GM19035 (cell line): ENCODE results near the gene PLD4.
"Not testable (repeated sequence)": the region's sequence is repeated elsewhere in the genome, so short reads cannot be mapped to it uniquely, and the experiment has no call there.

ENCODE experiments used
- ATAC-seq: cut with Tn5 transposase; IDR thresholded peaks from one replicate; pipeline ENCODE4 v1.9.1; 2021; ENCODE audit not compliant: unreplicated experiment

Gene PLD4

DNA sequence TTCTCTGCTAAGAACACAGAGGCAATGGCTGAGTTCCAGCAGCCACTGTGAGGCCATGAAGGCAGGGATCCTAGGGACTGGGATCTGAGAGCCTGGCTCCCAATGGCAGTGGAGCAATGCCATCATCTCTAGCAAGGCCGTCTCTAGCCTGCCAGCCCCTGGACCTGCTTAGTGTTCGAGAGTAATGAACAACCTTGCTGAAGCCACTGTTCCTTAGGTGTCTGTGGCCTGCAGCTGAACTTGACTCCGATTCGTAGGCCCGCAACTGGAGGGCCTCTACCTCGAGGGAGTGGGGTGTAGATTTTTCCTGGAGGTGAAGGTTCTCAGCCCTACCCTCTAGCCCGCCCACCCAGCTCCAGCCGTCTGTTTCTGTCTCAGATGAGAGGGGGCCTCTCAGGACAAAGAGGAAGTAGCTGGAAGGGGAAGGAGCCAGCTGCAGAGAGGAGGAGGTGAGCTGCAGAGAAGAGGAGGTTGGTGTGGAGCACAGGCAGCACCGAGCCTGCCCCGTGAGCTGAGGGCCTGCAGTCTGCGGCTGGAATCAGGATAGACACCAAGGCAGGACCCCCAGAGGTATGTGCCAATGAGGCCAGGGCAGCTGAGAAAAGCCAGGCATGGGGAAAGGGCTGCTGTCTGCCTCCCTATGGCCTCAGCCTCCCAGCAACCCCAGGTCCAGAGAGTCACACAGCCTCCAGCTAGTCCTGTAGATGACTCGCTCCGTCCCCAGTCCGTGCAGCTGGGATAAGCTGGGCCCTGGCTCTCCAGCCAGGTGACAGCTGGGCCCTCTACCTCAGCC, at the start of gene PLD4:
Gene PLD4 (plus strand): TSS at position 459 of the 793 bp plus-strand sequence. CDS start 2,262 bp downstream, outside the sequence.
- no peak for ATAC-seq

- no peak for ATAC-seq
Observed at GRCh38 chr14:104875412-104875751, 49.3 kb upstream of the PLD4 start.

DNA sequence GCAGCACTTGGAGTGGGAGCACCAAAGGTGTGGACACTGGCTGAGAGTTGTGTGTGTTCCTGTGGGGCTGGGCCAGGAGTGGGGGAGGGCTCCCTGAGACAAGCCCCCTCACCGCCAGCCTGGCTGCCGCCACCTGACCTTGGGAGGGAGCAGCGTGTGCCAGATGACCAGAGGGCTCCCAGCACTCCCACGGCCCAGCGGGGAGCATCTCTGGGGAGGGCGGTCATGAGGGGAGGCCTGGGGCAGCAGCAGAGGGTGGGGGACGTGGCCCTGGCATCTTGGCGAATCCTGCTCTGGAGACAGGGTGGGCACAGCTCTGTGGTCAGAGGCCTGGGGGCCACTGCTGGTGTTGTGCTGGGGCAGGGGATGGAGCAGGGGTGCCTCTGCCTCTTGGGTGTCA, 48.9 kb upstream of the PLD4 start:
- no peak for ATAC-seq

GRCh38 chr14:104876251-104876699, 48.4 kb upstream of the PLD4 start:
- no peak for ATAC-seq

GRCh38 chr14:104877066-104877805, 47.4 kb upstream of the PLD4 start:
- no peak for ATAC-seq

GRCh38 chr14:104877806-104878550, 46.7 kb upstream of the PLD4 start:
- no peak for ATAC-seq

DNA sequence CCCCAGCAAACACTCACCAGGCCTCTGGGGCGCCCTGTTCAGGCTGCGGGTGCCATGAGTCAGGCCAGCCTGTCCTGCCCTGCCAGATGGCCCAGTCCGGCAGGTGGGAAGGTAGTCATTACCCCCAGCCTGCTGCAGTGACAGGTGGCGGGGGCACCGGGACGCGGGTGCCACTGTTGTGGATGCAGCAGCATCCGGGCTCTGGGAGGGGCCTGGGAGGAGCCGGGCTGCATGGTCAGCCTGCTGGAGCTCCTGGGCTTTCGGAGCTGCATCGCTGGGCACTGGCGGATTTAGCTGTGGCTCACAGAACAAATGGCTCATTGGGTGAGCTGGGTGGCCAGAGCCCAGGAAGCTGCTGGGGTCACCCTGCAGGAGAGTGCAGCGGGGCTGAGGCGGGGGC, 46.1 kb upstream of the PLD4 start:
- ATAC-seq, result no peak

- no peak for ATAC-seq
Observed at GRCh38 chr14:104879201-104879982, 45.3 kb upstream of the PLD4 start.

- ATAC-seq, result no peak
Observed at GRCh38 chr14:104879983-104880565, 44.6 kb upstream of the PLD4 start.

GRCh38 chr14:104880584-104881210, 44.0 kb upstream of the PLD4 start:
- ATAC-seq, result no peak

DNA sequence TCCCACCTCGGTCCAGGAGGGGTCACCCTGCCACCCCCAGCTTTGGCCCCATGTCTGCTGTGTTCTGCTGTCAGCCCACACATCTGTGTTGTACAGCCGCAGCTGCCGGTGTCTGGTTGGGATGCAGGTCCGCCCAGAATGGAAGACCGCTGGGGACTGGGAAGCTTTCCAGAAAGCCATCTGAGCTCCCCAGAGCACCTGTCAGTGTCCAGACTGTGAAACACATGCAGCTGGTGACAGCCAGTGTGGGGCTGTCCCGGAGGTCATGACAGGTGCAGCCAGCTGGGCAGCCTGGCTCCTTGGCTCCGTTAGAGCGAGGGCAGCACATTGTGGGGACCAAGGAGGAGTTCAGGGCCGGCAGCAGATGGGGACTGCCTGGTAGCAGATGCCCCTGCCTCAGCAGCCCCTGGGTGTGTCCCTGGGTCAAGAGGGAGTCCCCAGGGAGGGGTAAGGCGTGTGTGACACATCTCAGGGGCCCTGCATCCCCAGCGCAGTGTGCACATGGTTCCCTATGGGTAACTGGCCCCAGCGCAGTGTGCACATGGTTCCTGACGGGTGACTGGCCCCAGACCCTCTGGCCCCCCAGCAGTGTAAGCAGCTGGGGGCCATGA, 43.2 kb upstream of the PLD4 start:
- no peak for ATAC-seq

GRCh38 chr14:104882325-104882973, 42.2 kb upstream of the PLD4 start:
- no peak for ATAC-seq

DNA sequence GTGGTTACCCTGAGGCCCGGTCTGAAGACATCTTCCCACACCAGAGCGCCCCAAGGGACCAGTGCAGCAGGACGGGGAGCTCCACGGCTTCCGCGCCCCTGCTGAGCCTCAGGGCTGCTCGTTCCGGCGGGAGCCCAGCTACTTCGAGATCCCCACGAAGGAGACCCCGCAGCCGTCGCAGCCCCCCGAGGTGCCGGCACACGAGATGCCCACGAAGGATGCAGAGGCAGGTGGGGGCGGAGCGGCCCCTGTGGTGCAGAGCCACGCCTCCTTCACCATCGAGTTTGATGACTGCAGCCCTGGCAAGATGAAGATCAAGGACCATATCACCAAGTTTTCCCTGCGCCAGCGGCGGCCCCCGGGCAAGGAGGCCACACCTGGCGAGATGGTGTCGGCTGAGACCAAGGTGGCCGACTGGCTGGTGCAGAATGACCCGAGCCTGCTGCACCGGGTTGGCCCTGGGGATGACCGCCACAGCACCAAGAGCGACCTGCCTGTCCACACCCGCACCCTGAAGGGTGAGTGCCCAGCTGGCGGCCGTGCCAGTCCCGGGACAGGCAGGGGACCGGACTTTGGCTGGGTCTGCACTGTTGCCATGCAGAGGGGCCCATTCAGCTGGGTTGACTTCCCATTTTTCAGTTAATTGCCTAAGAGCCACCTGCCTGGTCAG, 41.6 kb upstream of the PLD4 start:
- no peak for ATAC-seq

DNA sequence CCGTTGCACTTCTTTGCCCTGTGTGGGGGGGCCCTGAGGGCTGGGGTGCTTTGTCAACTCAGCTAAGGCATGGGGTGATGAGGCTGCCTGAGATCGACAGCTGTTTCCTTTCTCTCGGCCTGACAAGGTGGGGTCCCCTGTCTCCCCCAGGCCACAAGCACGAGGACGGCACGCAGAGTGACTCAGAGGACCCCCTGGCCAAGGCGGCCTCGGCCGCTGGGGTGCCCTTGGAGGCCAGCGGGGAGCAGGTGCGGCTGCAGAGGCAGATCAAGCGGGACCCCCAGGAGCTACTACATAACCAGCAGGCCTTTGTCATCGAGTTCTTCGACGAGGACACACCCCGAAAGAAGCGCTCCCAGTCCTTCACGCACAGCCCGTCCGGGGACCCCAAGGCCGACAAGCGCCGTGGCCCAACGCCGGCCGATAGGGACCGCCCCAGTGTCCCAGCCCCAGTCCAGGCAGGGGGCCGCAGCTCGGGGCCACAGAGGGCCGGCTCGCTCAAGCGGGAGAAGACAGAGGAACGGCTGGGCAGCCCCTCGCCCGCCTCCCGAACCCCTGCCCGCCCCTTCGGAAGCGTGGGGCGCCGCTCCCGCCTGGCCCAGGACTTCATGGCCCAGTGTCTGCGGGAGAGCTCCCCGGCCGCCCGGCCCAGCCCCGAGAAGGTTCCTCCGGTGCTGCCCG, 40.9 kb upstream of the PLD4 start:
- no peak for ATAC-seq

GRCh38 chr14:104884381-104884780, 40.3 kb upstream of the PLD4 start:
- ATAC-seq, result not testable (repeated sequence)

DNA sequence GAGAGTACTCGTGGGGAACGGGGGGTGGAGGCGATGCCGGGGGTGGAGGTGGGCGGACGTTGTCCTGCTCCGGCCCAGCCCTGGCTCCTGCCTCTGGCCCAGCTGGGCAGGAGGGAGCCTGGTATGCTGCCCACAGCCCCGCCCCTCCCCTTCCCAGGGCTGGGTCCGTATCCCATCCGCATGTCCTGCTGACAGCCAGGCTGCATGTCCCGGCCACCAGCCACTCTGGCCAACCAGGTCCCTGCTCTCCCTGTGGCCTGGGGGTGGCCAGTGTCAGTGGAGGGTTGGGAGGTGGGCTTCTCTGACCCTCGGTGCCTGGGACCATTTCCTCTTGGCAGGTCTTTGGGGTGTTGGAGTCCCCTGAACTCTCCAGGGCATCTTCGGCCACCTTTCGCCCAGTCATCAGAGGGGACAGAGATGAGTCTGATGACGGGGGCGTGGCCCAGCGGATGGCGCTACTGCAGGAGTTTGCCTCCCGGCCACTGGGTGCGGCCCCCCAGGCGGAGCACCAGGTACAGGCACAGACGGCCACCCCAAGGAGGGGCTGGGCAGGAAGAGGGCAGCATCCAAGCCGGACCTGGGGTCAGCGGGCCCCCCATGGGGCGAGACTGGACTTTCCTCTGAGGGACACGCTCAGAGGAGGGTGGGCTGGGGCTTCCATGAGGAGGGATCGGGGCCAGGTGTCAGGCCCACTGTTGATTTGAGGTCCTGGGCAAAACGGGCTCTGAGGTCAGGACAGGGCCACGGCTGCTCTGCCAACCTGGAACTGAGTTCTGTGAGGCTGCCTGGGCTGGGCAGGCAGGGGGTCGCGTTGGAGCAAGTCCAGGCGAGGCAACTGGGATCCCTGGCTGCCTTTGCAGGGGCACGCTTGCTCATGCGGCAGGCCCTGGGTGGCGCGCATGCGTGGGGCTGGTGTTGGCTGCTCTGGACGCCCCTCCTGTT, 39.4 kb upstream of the PLD4 start:
- ATAC-seq, result no peak
